Stimulated activated CD8-positive, alpha-beta memory T cell treated with anti-CD3 and anti-CD28 coated beads, Interleukin-12 subunit alpha, Interleukin-12 subunit beta, amount 100 ng/mL, for 24 hours (primary cell): Measurements from ENCODE around the gene SEMA4D.

ENCODE experiments used
- DNase-seq: peaks from one replicate; pipeline ENCODE4 v3.0.0-alpha.2; 2020; ENCODE audit errors: extremely low read depth

The SEMA4D gene

GRCh38 chr9:89412951-89413350, 85.0 kb downstream of the SEMA4D start:
- no peak for DNase-seq

DNA sequence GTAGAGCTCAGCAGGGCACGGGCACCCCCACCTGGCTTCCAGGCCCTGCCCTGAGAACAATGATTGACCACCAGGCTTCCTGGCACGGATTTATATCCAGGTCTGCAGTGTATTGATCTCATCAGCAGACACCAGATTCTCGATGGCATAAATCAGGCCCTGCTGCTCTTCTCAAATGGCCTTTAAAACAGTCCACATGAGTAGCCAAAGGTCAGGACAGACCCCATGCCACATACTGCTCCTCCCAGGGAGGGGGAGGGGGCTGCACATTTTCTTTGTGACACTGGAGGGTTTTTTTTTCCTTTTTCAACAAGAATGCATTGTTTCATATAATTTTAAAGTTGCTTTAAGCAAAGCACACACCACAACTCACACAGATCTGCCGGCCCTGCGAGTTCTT, 85.4 kb downstream of the SEMA4D start:
- no peak for DNase-seq

- no peak for DNase-seq
Observed at GRCh38 chr9:89411759-89412158, 86.2 kb downstream of the SEMA4D start.

GRCh38 chr9:89410641-89411350, 87.1 kb downstream of the SEMA4D start:
- peak; percentile 39 for DNase-seq

GRCh38 chr9:89410022-89410421, 87.9 kb downstream of the SEMA4D start:
- no peak for DNase-seq

DNA sequence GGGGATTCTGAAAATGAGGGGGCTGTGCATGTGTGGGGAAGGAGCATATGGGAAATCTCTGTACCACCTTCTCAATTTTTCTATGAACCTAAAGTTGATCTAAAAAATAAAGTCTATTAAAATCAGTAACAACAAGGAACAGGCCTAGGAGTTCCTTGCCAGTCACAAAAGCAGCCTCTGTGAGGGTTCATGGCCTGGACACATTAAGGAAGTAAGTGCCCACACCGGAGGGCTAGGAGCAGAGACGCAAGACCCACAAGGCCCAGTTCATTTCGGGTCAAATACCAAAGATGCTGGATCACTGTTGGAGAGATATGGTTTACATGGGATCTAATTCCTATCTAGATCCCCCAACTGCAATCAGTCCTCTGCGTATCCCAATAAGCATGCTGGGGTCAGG, 88.4 kb downstream of the SEMA4D start:
- no peak for DNase-seq

GRCh38 chr9:89408628-89409101, 89.2 kb downstream of the SEMA4D start:
- no peak for DNase-seq

GRCh38 chr9:89407070-89407469, 90.8 kb downstream of the SEMA4D start:
- no peak for DNase-seq

GRCh38 chr9:89405826-89406225, 92.1 kb downstream of the SEMA4D start:
- no peak for DNase-seq

- no peak for DNase-seq
Observed at GRCh38 chr9:89404074-89404473, 93.8 kb downstream of the SEMA4D start.

GRCh38 chr9:89402695-89403427, 95.1 kb downstream of the SEMA4D start:
- no peak for DNase-seq

DNA sequence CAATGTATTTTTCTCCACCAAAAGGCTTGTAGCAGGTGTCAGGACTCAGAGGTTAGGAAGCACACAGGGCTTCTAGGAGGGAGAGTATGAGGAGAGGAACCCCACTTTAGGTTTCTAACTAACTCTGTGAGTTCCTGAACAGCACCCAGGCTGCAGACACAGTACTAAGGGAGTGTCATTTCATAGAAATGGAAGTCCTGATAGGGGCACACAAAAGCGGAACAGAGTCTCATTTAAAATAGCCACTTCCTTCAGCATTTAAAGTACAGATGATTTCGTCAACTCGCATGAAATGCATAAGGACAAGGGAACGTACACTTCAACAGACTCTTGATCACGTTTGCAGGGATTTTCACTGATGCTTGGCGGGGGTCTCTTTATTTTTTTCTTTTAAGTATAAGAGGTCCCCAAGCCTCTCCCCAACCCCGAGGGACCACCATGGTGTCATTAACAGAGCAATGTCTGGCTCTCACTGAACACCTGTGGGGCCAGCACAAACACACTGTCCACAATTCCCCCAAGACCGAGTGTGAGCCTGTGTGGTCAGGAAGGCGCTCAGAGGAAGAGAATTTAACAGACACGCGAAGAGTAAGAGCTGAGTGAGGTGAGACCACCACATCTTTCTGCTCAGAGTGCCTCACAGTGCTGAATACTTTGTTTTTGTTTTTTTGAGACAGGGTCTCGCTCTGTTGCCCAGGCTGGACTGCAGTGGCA, 97.4 kb downstream of the SEMA4D start:
- no peak for DNase-seq

DNA sequence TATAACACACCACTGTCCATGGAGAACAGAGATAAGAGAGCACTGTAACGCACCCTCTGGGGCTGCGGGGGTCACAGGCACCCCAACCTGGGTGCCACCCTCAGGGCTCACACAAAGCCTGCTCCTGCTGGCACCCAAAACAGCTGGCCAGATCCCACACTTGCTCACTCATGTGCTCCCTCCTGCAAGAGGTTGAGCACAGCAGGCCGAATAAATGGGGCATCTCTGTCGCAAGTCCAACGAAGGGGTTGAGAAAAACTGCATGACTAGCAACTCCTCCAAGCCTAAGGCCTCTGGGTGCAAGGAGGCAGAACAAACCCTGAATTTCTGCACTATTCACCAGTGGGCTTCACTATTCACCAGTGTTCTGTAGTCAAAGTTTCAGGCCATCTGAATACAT, 99.3 kb downstream of the SEMA4D start:
- DNase-seq = no peak

DNA sequence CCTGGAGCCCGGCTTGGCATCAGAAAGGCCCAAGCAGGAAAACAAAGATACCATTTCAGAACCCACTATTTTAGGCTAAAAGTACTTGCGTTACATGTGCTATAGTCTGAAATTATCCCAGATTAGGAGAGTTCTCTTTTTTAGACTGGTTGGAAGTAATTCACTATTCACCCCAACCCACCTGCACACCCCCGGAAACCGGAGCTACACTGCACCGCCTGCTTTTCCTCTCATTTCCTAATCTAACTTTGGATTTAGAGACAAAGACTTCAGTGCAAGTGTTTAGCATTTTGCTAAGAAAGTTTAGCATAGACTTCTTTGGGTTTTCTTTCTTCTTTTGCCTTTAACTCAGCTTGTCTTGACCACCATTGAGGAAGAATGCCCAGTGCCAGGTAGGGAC, 100.4 kb downstream of the SEMA4D start:
- no peak for DNase-seq

DNA sequence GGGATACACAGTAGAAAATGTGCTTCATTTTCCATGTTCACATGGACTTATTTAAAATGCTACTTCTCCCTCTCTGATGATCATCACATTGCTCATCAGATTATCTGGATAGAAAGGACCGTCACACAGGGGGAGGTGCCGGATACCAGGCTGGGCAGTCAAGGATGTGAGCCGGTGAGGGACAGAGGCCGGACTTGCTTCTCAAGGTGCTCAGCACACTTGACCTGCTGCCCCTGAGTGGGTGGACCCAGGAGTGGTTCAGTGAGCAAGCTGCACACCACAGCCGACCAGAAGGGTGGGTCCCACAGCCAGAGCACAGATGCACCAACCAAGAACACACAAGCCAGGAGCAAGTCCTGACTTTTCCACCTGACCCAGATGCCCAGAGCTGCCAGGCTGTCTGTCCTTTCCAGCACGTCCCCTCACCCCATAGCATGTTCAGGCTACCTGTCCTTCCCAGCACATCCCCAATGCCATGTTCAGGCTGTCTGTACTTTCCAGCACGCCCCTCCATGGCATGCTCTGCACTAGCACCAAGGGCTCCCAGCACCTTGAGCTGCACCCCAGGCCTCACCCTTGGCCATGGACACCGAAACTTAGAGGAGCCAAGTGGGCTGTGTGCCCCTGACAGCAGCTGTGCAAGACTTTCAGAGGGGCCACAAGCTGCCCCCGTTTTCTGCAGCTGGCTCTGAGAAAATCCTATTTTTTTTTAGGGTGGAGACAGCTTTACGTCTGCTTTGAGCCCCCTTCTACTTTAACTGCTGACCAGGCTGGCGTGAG, 101.8 kb downstream of the SEMA4D start:
- DNase-seq = no peak

DNA sequence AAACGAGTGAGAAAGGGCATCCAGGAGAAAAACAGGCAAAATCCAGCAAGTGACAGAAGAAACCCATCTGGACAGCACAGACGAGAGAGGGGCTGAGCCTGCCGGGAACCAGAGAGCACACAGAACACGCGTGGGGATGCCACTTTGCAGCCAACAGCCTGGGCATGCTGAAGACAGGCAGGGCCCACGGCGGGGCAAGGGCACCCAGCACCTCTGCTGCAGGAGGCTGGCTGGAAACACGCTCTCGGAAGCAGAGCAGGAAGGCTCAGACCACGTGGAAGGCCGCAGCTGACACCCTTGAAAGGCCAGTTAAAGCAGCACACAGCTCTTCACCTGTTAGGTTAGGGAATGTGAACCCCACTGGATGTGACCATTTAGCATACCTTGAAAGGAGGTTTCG, 103.5 kb downstream of the SEMA4D start:
- DNase-seq = no peak

DNA sequence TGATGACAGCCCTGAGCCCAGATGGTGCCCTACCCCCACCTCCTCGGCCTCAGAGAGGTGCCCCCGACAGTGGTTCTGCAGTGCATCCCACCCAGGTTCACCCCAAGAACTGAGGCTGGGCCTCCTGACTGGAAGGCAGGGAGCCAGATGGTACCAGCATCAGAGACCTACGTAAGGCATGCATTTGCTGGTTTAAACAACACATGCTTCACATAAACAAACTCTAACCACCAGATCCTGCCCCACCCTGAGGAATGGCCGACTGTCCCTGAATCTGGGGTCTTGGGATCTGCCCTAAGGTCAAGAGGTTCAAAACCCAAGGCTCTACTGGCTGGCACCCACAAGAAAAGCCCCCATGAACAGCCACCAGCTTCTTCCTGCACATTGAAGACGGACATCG, 106.3 kb downstream of the SEMA4D start:
- DNase-seq = no peak

DNA sequence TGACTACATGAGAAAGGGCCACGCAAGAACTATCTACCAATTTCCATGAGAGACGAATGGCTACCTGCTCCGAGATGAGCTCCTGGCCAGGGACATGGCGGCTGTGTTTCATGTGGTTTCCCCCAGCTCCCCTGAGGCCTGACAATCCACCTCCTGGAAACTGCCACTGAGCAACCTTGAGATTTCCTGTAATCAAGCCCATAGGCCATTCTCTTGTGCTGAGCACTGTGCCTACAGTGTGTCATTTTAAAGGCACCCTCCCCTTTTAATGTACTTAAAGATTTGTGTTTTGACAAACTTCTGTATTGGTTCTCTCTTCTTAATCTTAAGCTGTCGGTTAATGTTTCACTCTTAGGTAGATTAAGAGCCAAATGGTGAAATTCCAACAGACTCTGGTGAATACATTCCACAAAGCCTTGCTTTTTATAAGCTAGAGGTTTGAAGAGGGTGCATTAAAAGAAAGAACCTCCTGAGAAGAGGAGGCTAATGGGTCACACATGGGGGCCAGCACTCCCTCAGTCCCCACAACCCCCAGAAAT, 107.3 kb downstream of the SEMA4D start:
- no peak for DNase-seq

GRCh38 chr9:89390068-89390555, 107.8 kb downstream of the SEMA4D start:
- no peak for DNase-seq

DNA sequence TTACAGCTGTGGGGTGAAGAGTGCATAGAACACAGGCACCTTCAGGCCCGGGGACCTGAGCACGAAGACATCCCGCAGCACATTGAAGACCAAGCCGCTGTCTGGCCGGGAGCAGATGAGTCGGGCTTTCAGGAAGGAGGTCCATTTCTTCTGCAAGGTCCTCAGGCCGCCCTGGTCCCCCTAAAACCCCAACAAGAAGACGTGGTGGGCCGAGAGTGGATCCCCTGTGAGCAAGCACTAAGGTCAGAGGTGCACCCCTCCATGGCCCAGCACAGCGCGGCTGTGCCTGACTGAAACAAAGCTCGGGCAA, 109.1 kb downstream of the SEMA4D start:
- DNase-seq = no peak

DNA sequence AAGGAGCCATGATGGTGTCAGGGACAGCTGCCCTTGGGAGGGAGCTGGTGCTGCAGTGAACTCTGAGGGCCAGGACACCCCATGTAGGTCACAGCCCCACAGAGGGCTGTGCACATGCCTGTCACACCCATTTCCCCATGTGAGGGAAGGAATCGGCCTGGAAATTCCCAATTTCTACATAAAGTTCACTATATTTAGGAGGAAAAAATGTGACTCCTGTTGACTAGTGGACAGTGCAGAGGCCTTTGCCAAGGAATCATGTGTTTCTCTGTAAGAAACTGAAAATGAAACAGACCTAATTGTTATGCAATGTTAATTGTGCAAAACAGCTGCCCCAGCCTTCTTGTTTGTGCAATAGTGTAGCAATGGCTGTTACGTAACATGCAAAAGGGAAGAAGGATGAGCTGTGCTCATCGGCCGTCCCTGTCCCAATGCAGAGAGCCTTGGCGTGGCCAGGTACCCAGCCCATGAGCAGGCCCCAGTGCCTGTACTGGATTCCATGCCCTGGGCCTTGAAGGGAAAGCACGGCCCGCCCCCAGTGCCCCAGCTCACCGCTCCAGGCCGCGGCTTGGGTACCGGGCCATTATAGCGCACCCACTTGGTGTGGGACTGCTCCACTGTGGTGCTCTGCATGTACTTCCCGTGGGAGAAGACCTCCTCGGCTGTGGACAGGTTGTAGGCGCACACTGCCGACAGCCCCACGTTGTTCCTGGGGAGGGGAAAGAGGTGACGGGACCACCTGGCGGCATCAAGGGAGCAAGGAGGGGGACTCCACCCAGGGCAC, 109.6 kb downstream of the SEMA4D start:
- no peak for DNase-seq
